HCT116 (cell line): Measurements from ENCODE around the gene UBA6. TPM values are rescaled to one million over a fixed set of nuclear protein-coding genes. Genes with fewer than 3 reads are reported as not detected.

Source experiments
- ATAC-seq: fragments of 200-7000 bp; cut with Tn5 transposase; 2 replicates; pipeline ENCODE4 v1.9.1; 2020; ENCODE audit warnings: mild to moderate bottlenecking, moderate library complexity
- BruUV-seq: library from RNA; stranded (reverse); fragments of 400-500 nt; replicated peaks from 2 replicates; lab custom pipeline; 2021; lab: Mats Ljungman, UMichigan
- CTCF ChIA-PET: fragments of 300-600 bp; sonication (Branson Sonifier 250); formaldehyde crosslinking; loops from one replicate; lab custom pipeline; 2021; ENCODE audit warnings: antibody characterized with exemption; lab: Charles Lee
- POLR2A ChIA-PET: fragments of 300-600, 350-600 bp; sonication (Branson Sonifier 250); formaldehyde crosslinking; loops from one replicate; lab custom pipeline; 2021; ENCODE audit warnings: antibody characterized with exemption; lab: Charles Lee
- RAD21 ChIA-PET, 2 experiments: fragments of 300-600 bp; sonication (Branson Sonifier 250); formaldehyde crosslinking; loops; one replicate each; lab custom pipeline; 2023; ENCODE audit warnings: low total read pairs in 2 of 2; ENCODE audit not compliant: uncharacterized antibody in 2 of 2, unreplicated experiment in 2 of 2, low non-redundant PET in 1 of 2; lab: Charles Lee
- DNase-seq: peaks from one replicate; pipeline ENCODE4 v3.0.0-alpha.2; 2010; ENCODE audit warnings: low read depth, low spot score
- H2AFZ ChIP-seq: fragments of 200-600 bp; shearing (Covaris generic), sonication (generic); 2 replicates; pipeline ENCODE4 v1.6.1; 2017; ENCODE audit warnings: low read depth, mixed run types, mixed read lengths, antibody characterized with exemption, low read length; ENCODE audit not compliant: poor library complexity, severe bottlenecking
- H3K27ac ChIP-seq: 2 replicates; pipeline ENCODE4 v1.5.1; 2012; ENCODE audit warnings: low read depth, low read length
- H3K27me3 ChIP-seq: fragments of 200-600 bp; sonication (generic); 2 replicates; pipeline ENCODE4 v1.6.1; 2016; ENCODE audit warnings: mixed run types, low read length, mixed read lengths; ENCODE audit not compliant: insufficient read depth
- H3K36me3 ChIP-seq, 2 experiments: fragments of 200-500 bp in 1 of 2; fragments of 200-600 bp in 1 of 2; sonication (Bioruptor generic) in 1 of 2; sonication (generic) in 1 of 2; 2 replicates each; pipeline versions ENCODE4 v1.5.1 to v1.6.1; 2014 to 2016; ENCODE audit warnings: low read length in 2 of 2, inconsistent platforms in 1 of 2, mixed read lengths in 1 of 2, mixed run types in 1 of 2; ENCODE audit not compliant: insufficient read depth in 2 of 2, control insufficient read depth in 1 of 2
- H3K4me1 ChIP-seq, 2 experiments: fragments of 200-600 bp in 1 of 2; sonication (generic) in 1 of 2; 2 replicates each; pipeline versions ENCODE4 v1.5.1 to v1.6.1; 2012 to 2017; ENCODE audit warnings: low read length in 2 of 2, inconsistent platforms in 1 of 2, mild to moderate bottlenecking in 1 of 2, mixed read lengths in 1 of 2, mixed run types in 1 of 2, moderate library complexity in 1 of 2; ENCODE audit not compliant: insufficient read depth in 2 of 2, control insufficient read depth in 1 of 2
- H3K4me2 ChIP-seq: fragments of 200-600 bp; sonication (generic); 2 replicates; pipeline ENCODE4 v1.6.1; 2017; ENCODE audit warnings: mixed run types, low read length, mixed read lengths
- H3K4me3 ChIP-seq, 2 experiments: fragments of 200-600 bp in 1 of 2; sonication (generic) in 1 of 2; replicated peaks in 1 of 2; 2 replicates each; pipeline ENCODE4 v1.5.1; 2011 to 2016; ENCODE audit warnings: low read length in 2 of 2, control low read depth in 1 of 2, low read depth in 1 of 2, mild to moderate bottlenecking in 1 of 2, mixed read lengths in 1 of 2, mixed run types in 1 of 2
- H3K79me2 ChIP-seq: fragments of 200-600 bp; sonication (generic); 2 replicates; pipeline ENCODE4 v1.6.1; 2017; ENCODE audit warnings: mild to moderate bottlenecking, mixed run types, low read length, moderate library complexity, mixed read lengths; ENCODE audit not compliant: insufficient read depth
- H3K9ac ChIP-seq: fragments of 200-600 bp; sonication (generic); 2 replicates; pipeline ENCODE4 v1.6.1; 2016; ENCODE audit warnings: low read length, mixed read lengths
- H3K9me2 ChIP-seq: fragments of 200-600 bp; sonication (generic), shearing (Covaris generic); 2 replicates; pipeline ENCODE4 v1.6.1; 2017; ENCODE audit warnings: mixed run types, mild to moderate bottlenecking, moderate library complexity; ENCODE audit not compliant: insufficient read depth
- H3K9me3 ChIP-seq, 2 experiments: fragments of 200-500 bp in 1 of 2; fragments of 200-600 bp in 1 of 2; sonication (Bioruptor generic) in 1 of 2; sonication (generic) in 1 of 2; 2 replicates each; pipeline ENCODE4 v1.6.1; 2014 to 2017; ENCODE audit warnings: low read length in 2 of 2, mixed read lengths in 2 of 2, inconsistent platforms in 1 of 2, low read depth in 1 of 2, mild to moderate bottlenecking in 1 of 2, mixed run types in 1 of 2, moderate library complexity in 1 of 2; ENCODE audit not compliant: control insufficient read depth in 1 of 2, insufficient read depth in 1 of 2
- H4K20me1 ChIP-seq: fragments of 200-600 bp; sonication (generic), shearing (Covaris generic); 2 replicates; pipeline ENCODE4 v1.6.1; 2017; ENCODE audit warnings: mixed run types, mild to moderate bottlenecking, moderate library complexity; ENCODE audit not compliant: insufficient read depth
- CBX3 ChIP-seq: IDR thresholded peaks from 2 replicates; pipeline ENCODE4 v1.6.1; 2012; ENCODE audit warnings: low read depth
- CEBPB ChIP-seq: IDR thresholded peaks from 2 replicates; pipeline ENCODE4 v1.6.1; 2012; ENCODE audit warnings: low read depth
- EGR1 ChIP-seq: IDR thresholded peaks from 2 replicates; pipeline ENCODE4 v1.6.1; 2012; ENCODE audit warnings: low read depth
- EZH2 ChIP-seq: fragments of 200-600 bp; sonication (generic); IDR thresholded peaks from 2 replicates; pipeline ENCODE4 v1.6.1; 2017; ENCODE audit warnings: antibody characterized with exemption, mixed run types
- JUND ChIP-seq: IDR thresholded peaks from 2 replicates; pipeline ENCODE4 v1.6.1; 2012
- POLR2AphosphoS5 ChIP-seq: IDR thresholded peaks from 2 replicates; pipeline ENCODE4 v1.6.1; 2011; ENCODE audit warnings: mild to moderate bottlenecking, low read depth, low read length, moderate library complexity
- RAD21 ChIP-seq: IDR thresholded peaks from 2 replicates; pipeline ENCODE4 v1.6.1; 2012; ENCODE audit warnings: low read depth, mild to moderate bottlenecking
- SP1 ChIP-seq: IDR thresholded peaks from 2 replicates; pipeline ENCODE4 v1.6.1; 2012; ENCODE audit warnings: low read depth
- SRF ChIP-seq: IDR thresholded peaks from 2 replicates; pipeline ENCODE4 v1.6.1; 2012; ENCODE audit warnings: low read depth
- TCF7L2 ChIP-seq: IDR thresholded peaks from 2 replicates; pipeline ENCODE4 v1.7.0; 2011; ENCODE audit warnings: borderline replicate concordance, inconsistent platforms; ENCODE audit not compliant: insufficient read depth, insufficient read length; ENCODE audit errors: extremely low read depth
- YY1 ChIP-seq: IDR thresholded peaks from 2 replicates; pipeline ENCODE4 v1.6.1; 2011; ENCODE audit warnings: low read length, low read depth, moderate library complexity, mild to moderate bottlenecking; ENCODE audit not compliant: insufficient replicate concordance; ENCODE audit errors: extremely low read depth
- ZBTB33 ChIP-seq: IDR thresholded peaks from 2 replicates; pipeline ENCODE4 v1.6.1; 2011; ENCODE audit warnings: mild to moderate bottlenecking, low read length, moderate library complexity; ENCODE audit not compliant: insufficient replicate concordance; ENCODE audit errors: extremely low read depth
- intact Hi-C: fragments of 100-400 bp; cut with micrococcal nuclease; formaldehyde crosslinking; loops from 2 replicates; pipeline ENCODE4 v1.10.0; 2022
- total RNA-seq: library from RNA; stranded (reverse); gene quantifications from one replicate; pipeline ENCODE4 v1.2.1, GENCODE V29; 2021; ENCODE audit not compliant: unreplicated experiment
- TF ChIP-seq, protein P1 (sequence below): IDR thresholded peaks from 2 replicates; pipeline ENCODE4 v1.6.1; 2012

The UBA6 gene
- total RNA-seq, 1 experiment from 2014 or later: 98.9 TPM

- CTCF ChIA-PET: no interaction called here
- Histone ChIP-seq H2AFZ (no peak overlapping the region), H4K20me1 (0 out of 2 replicates have a peak, but pooled peaks cover 5% of the 10 kb centered on the region), H3K79me2 (peaks cover 23% of the 10 kb centered on the region), H3K9me3 (no peaks in the 10 kb centered on the region), H3K36me3 (peaks cover 20 to 30% of the 10 kb centered on the region in 2 experiments), H3K27ac (no peak overlapping the region), H3K9ac (no peak overlapping the region), H3K4me2 (no peak overlapping the region), H3K4me3 (no peak overlapping the region), H3K27me3 (no peaks in the 10 kb centered on the region), H3K4me1 (no peaks in the 10 kb centered on the region), H3K9me2 (no peaks in the 10 kb centered on the region)
- TF ChIP-seq EZH2 (no peak), YY1 (no peak), RAD21 (no peak), SRF (no peak), CBX3 (no peak), JUND (no peak), CEBPB (no peak), ZBTB33 (no peak), TCF7L2 (no peak), SP1 (no peak), EGR1 (no peak), POLR2AphosphoS5 (no peak)
- TF ChIP-seq, protein P1, sequence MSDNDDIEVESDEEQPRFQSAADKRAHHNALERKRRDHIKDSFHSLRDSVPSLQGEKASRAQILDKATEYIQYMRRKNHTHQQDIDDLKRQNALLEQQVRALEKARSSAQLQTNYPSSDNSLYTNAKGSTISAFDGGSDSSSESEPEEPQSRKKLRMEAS: no peak
- intact Hi-C loops: no loop called here
- no TSS peak for BruUV-seq
- ATAC-seq (no peak), DNase-seq (no peak)
- RAD21 ChIA-PET: no interaction called here
- POLR2A ChIA-PET: no interaction called here
Observed at GRCh38 chr4:67678612-67679011, 22.3 kb downstream of the UBA6 start.
